Testis (tissue), 3 donors: ENCODE results near the gene TMEM87B. TPM values are rescaled to one million over a fixed set of nuclear protein-coding genes. Genes with fewer than 3 reads are reported as not detected.
A peak's percentile ranks its signal among the peaks of the same experiment; 100 is the strongest.

Source experiments
- DNase-seq: peaks from one replicate; pipeline ENCODE4 v3.0.0-alpha.2; 2019
- H3K27ac ChIP-seq, 2 donors: fragments of 200-600 bp; sonication (generic); one replicate each; pipeline ENCODE4 v1.5.1; 2019
- H3K27me3 ChIP-seq: fragments of 200-600 bp; sonication (generic); one replicate; pipeline ENCODE4 v1.5.1; 2019
- H3K36me3 ChIP-seq: fragments of 200-600 bp; sonication (generic); one replicate; pipeline ENCODE4 v1.5.1; 2017; ENCODE audit warnings: low read depth; ENCODE audit errors: missing control alignments
- H3K4me1 ChIP-seq: fragments of 200-600 bp; sonication (generic); one replicate; pipeline ENCODE4 v1.5.1; 2019
- H3K4me3 ChIP-seq, 2 donors: fragments of 200-600 bp; sonication (generic); one replicate each; pipeline ENCODE4 v1.5.1; 2017 to 2019
- H3K9me3 ChIP-seq: fragments of 200-600 bp; sonication (generic); one replicate; pipeline ENCODE4 v1.5.1; 2017
- POLR2A ChIP-seq: fragments of 450-650 bp; IDR thresholded peaks from one replicate; pipeline ENCODE4 v1.6.1; 2017; ENCODE audit warnings: antibody characterized with exemption, mild to moderate bottlenecking, moderate library complexity
- WGBS, 2 donors: methylation state at CpG; one replicate each; pipeline ENCODE4 v1.1.5; 2018; 5-methylcytosine and 5-hydroxymethylcytosine counted together
- intact Hi-C: fragments of 100-400 bp; cut with DNase I; formaldehyde crosslinking; loops from one replicate; pipeline ENCODE4 v1.15.1; 2023; ENCODE audit warnings: low total_unique reads
- polyA plus RNA-seq: library from polyadenylated mRNA; stranded (reverse); fragments of 350-450 nt; fragmentation: Illumina TruSeq; extraction: RNeasy Lipid Tissue Mini Kit (QIAGEN cat#74804); gene quantifications from one replicate; pipeline ENCODE4 v1.2.3, GENCODE V29; 2014; ENCODE audit warnings: low read depth, low replicate concordance; ENCODE audit not compliant: insufficient read depth
- total RNA-seq, 2 donors: library from RNA; depleted of rRNA; stranded (reverse); fragments of >200 nt; gene quantifications; one replicate each; pipeline ENCODE4 v1.2.3, GENCODE V29; 2016
- TF ChIP-seq, protein P1 (sequence below), 3 experiments: fragments of 450-650 bp in 2 of 3; fragments of 200-600 bp in 1 of 3; sonication (generic) in 1 of 3; IDR thresholded peaks; one replicate each; pipeline ENCODE4 v1.5.1; 2016 to 2019; ENCODE audit warnings: antibody characterized with exemption in 3 of 3, mild to moderate bottlenecking in 2 of 3, moderate library complexity in 1 of 3

The TMEM87B gene
- total and polyA plus RNA-seq, 3 donors from 2014 or later: 12.9 to 22.6 (median 13.2) TPM

GRCh38 chr2:112152476-112153178 is 97.6 kb downstream of the TMEM87B start:
- no peak overlapping the region for H3K27ac ChIP-seq
- intact Hi-C loops: no loop called here
- TF ChIP-seq, protein P1, sequence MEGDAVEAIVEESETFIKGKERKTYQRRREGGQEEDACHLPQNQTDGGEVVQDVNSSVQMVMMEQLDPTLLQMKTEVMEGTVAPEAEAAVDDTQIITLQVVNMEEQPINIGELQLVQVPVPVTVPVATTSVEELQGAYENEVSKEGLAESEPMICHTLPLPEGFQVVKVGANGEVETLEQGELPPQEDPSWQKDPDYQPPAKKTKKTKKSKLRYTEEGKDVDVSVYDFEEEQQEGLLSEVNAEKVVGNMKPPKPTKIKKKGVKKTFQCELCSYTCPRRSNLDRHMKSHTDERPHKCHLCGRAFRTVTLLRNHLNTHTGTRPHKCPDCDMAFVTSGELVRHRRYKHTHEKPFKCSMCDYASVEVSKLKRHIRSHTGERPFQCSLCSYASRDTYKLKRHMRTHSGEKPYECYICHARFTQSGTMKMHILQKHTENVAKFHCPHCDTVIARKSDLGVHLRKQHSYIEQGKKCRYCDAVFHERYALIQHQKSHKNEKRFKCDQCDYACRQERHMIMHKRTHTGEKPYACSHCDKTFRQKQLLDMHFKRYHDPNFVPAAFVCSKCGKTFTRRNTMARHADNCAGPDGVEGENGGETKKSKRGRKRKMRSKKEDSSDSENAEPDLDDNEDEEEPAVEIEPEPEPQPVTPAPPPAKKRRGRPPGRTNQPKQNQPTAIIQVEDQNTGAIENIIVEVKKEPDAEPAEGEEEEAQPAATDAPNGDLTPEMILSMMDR (IDR thresholded peaks at IDR 0.05): no peak
- no peak for TF ChIP-seq POLR2A
- no peaks in the 10 kb centered on the region for H3K27me3 ChIP-seq
- peak; percentile 4 for DNase-seq
- 96% methylated on average over 10 of the region's 10 CpGs for WGBS, 2 donors
- H3K4me3 ChIP-seq: no peak overlapping the region
- H3K36me3 ChIP-seq: no peaks in the 10 kb centered on the region
- no peaks in the 10 kb centered on the region for H3K9me3 ChIP-seq
- no peaks in the 10 kb centered on the region for H3K4me1 ChIP-seq

GRCh38 chr2:112153179-112153490 is 98.1 kb downstream of the TMEM87B start:
- 91 to 97% methylated on average over 12 of the region's 12 CpGs for WGBS, 2 donors
- TF ChIP-seq POLR2A: no peak
- TF ChIP-seq, protein P1 (IDR thresholded peaks at IDR 0.05): no peak
- intact Hi-C loops: no loop called here
- no peaks in the 10 kb centered on the region for H3K36me3 ChIP-seq
- no peaks in the 10 kb centered on the region for H3K4me1 ChIP-seq
- peak; percentile 4 for DNase-seq
- no peaks in the 10 kb centered on the region for H3K9me3 ChIP-seq
- H3K27ac ChIP-seq: no peak overlapping the region
- H3K4me3 ChIP-seq: no peak overlapping the region
- H3K27me3 ChIP-seq: no peaks in the 10 kb centered on the region

GRCh38 chr2:112153501-112153900 is 98.4 kb downstream of the TMEM87B start:
- TF ChIP-seq, protein P1 (IDR thresholded peaks at IDR 0.05): no peak
- no peak for TF ChIP-seq POLR2A
- no peak for DNase-seq
- intact Hi-C loops: no loop called here
- H3K4me1 ChIP-seq: no peaks in the 10 kb centered on the region
- H3K4me3 ChIP-seq: no peak overlapping the region
- no peaks in the 10 kb centered on the region for H3K9me3 ChIP-seq
- H3K36me3 ChIP-seq: no peaks in the 10 kb centered on the region
- 97 to 100% methylated on average over 3 to 10 of the region's 10 CpGs for WGBS, 2 donors
- no peaks in the 10 kb centered on the region for H3K27me3 ChIP-seq
- no peak overlapping the region for H3K27ac ChIP-seq

- no peak overlapping the region for H3K27ac ChIP-seq
- H3K27me3 ChIP-seq: no peaks in the 10 kb centered on the region
- no peak overlapping the region for H3K4me3 ChIP-seq
- WGBS, 2 donors: 78 to 88% methylated on average over 10 to 14 of the region's 14 CpGs
- no peaks in the 10 kb centered on the region for H3K36me3 ChIP-seq
- TF ChIP-seq, protein P1 (IDR thresholded peaks at IDR 0.05): no peak
- no peak for TF ChIP-seq POLR2A
- H3K9me3 ChIP-seq: no peaks in the 10 kb centered on the region
- intact Hi-C loops: no loop called here
- no peak for DNase-seq
- no peaks in the 10 kb centered on the region for H3K4me1 ChIP-seq
Observed at GRCh38 chr2:112154246-112155117, 99.4 kb downstream of the TMEM87B start.
